LHCN-M2 (cell line): ENCODE measurements around the gene NEDD4. TPM values are rescaled to one million over a fixed set of nuclear protein-coding genes. Genes with fewer than 3 reads are reported as not detected.
"Not testable (repeated sequence)": the region's sequence is repeated elsewhere in the genome, so short reads cannot be mapped to it uniquely, and the experiment has no call there.

Experiments
- DNase-seq: peaks from one replicate; pipeline ENCODE4 v3.0.0-alpha.2; 2012; ENCODE audit warnings: low read depth
- total RNA-seq: library from RNA; depleted of rRNA; stranded (reverse); fragments of >200 nt; gene quantifications from 2 replicates; pipeline ENCODE4 v1.2.3, GENCODE V29; 2014

The NEDD4 gene
- total RNA-seq, 1 experiment from 2014 or later, result 80.0 TPM

DNA sequence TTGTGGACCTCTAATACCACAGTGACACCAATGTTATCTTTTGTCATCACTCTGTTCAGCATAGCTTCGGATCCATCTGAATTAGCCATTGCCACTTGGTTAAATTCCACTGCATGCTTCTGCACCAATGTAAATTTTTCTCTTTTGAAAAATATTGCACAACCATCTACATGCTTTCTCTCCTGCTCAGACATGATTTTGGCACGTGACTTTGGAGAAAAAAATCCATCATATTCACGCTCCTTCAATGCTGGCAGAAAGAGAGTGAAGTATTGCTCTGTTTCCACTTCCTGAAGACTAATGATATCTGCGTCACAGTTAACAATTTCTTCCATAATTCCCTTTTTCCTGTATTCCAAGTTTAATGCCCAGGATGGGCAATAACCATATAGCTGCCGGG is 13.0 kb upstream of the NEDD4 start:
- not testable (repeated sequence) for DNase-seq

DNA sequence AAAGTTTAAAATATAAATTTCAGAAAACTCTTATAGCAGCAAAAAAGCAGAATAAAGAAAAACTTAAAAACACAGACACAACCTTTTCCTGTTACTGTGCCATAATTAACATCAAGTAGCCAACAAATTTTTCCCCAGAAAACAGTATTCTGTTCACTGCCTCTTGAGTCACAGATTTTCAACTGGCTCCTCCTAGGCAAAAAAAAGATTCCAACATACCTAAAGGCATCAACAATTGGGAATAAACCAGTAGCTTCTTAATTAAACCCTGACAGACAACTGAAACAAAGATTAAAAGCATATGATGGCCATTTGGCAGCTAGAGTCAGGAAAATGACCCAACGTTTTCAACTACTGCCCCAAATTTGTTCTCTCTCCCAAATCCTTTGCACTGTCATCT is 10.9 kb upstream of the NEDD4 start:
- DNase-seq, result not testable (repeated sequence)

DNA sequence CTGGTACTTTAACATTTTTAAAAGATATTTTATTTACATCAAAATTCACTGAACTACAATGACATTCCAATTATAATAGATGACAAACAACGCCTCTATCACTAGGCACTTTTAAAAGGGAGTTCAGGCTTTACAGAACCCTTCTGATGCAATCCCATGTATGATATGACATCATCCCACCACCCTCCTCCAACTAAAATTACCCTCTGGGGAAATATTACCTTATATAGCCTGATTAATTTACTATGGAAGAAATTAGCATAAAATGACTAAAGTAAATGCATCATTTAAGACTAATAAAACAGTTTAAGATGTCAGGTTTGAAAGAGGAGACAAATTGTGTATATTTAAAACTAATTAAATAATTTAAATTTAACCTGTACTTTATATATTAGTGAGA is 10.4 kb upstream of the NEDD4 start:
- DNase-seq, result not testable (repeated sequence)

DNA sequence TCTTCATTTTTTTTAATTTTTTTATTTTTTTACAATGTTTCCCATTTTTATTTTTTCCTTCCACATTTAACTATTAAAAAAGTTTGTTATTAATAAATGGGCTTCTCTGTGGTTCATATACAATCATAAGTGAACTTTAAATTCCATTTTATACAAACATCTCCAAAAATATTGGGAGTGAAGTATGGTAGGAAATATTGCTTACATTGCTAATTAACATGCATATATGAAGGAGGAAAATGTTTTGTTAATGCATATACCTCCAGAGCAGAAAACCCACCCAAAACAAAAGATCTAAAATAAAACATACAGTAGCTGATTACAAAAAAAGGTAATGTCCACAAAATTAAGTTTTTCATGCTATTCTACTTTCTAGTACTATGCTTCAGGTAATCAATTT is 9.9 kb upstream of the NEDD4 start:
- not testable (repeated sequence) for DNase-seq

DNA sequence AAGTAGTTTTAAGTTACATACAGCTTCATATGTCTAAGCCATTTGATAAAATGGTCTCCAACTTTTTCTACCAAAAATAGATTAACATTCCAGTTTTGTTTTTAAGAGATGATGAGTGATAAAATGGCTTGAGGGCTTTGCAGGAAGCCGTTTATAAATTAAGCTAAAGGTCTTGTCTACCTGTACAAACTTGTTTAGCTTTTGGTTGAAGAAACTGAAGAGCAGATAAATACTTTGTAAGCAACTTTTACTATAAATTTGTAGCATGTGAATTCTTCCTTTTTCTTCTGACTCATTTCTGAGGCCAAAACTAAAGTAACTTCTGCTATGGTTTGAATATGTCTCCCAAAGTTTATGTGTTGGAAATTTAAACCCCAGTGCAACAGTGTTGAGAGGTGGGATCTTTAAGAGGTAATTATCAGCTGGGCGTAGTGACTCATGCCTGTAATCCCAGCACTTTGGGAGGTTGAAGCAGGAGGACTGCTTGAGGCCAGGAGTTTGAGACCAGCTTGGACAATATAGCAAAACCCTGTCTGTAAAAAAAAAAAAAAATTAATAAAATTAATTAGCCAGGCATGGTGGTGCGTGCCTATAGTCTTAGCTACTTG is 8.2 kb upstream of the NEDD4 start:
- no peak for DNase-seq

DNA sequence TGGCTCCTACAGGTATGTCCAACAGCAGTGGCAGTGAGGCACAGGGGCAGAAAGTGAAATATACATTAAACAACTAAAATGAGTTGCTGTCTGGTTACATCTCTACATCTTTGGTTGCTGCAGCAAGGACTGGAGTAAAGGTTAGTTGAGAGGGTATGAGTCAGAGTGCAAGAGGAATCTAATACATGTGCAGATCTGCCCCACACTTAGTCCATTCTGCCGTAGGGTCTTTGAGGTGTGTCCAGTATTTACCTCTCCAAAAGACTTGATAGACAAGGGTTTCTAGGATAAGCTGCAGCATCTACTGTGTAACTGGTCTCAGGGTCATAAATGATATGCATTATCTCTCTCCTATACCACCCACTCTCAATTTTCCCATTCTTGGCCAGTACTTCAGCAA is 6.2 kb upstream of the NEDD4 start:
- DNase-seq, result no peak

DNA sequence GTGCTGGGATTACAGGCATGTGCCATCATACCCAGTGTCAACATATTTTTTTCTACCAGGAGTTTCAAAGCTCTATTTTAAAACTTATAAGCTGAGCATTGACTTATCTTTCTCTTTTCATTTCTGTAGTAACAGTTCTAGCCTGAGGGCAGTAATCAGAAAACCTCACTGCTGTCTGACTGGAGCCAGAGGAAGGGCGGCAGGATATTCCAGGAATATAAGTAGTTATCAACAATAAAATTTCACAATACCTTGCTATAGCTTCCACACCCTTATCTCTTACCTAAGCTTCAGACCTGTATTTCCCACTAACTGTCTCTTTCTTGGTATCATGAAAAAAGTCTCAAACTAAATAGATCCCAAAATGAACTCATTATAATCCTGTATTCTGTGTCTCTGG is 5.1 kb upstream of the NEDD4 start:
- no peak for DNase-seq

DNA sequence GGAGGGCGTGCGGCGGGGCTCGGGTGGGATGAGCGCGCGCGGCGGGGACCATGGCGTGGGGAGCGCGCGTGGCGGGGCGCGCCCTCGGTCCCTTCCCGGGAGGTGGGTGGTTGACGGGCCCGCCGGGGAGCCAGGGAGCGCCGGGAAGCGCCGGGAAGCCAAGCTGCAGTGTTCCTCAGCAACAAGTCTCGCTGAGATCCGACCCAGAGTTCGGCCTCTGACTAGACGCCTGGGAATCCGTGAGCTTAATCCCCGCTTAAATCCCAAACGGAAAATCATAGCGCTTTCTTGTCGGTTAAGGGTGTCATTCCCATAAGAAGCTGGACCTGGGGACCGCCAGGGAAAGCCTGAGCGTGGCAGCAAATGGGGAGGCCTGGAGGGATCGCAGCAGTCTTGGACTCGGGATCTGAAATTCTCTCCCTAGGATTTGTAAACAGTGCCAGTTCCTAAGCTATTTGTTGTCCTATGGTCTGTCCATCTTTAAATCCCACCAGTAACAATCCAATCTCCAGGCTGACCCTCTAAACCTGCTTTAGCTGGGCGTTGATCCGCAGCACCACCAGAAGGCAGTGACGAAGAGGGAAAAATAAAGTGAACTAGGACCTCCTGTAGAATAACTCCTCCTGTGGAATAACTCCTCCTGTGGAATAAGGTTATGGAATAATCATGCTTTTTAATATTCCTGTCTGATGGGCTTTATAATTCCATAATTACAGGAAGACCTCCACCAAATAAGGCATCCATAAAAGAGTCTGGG is 570 bp upstream of the NEDD4 start:
- peak; percentile 71 for DNase-seq

DNA sequence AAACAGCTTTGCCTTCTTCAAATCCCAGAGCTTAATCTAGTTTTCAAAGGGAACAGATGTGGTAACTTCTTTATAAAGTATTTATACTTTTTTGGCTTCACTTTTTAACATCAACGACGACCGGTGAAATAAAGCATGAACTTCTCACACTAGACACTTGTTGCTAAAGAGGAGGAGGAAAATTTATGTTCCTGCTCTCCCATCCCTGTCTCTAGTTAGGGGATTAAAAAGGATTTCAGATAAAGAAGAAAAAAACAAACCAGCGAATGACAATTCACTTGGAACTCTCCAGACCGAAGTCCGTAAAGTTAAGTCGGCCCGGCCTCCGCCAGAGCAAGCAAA is 672 bp downstream of the NEDD4 start:
- DNase-seq, result no peak

DNA sequence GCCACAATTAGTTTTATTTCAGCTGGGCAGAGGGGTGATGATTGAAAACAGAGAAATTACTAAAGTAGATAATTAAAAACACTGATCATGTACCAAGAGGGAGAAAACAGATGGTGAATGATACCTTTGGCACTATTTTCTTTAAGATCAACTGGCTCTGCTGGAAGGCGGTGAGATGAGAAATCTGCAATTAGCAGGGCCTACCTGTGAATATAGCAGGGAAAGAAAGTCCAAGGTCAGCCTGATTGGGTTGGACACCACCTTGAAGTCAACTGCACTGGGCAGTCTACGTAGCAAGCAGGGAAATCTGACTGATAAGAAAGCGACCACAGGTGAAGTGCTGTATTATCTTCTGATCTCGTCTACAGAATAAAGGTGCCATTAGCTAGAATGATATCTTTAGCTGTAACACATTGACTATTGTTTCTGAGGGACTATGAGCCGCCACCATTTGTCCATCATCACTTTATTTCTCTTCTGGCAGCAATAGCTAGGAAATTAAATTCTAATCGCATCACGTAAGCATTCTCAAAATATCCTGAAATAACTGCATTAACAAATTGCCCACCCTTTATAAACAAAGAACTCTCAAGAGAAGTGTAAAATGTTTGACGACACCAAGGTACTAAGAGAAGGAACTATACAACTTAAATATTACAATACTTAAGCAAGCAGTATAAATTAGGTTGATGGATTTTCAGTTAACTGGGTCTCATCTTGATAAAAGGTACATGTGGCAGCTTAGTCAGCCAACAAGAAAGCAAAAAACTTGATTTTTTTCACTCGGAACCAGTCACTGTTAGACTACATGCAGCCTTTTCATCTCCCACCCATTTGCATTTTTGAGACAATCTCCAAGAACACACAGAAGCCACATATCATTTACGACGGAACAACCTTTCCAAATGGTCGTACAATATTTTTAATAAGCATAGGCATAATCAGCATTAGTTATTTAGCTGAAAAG is 1.3 kb downstream of the NEDD4 start:
- no peak for DNase-seq

DNA sequence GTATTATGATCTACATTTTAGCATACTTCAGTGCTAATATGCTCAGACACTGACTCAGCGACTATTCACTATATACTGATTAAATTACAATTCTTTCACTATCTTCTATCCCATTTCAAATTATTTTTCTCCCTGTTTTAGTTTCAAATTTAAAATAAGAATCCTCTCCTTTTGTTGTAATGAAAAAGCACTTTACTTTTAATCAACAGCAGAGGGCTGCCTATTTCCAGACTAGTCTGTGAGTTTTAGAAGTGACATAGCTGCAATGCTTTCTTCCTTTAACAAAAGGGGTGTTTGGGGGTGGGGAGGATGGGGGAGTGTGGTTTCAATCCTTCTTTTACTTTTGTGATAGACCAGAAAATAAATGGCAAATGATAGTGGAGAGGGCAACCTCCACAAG is 2.4 kb downstream of the NEDD4 start:
- no peak for DNase-seq

DNA sequence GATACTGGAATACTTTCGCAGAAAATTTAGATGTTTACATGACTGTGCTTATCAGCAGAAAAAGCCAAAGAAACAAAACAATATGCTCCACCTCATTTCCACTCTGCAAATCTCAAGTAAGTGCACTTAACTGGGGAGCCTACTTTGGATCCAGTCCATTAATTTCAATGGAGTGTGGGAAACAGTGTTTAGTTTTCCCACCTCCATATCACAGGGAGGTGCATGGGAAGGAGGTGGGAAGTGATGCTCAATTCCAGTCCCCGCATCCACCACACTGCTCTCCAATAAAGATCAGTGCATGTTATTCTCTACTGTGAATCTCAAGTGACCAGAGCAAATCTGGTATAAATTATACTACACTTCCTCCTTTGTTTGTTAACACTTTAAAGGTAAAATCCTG is 2.9 kb downstream of the NEDD4 start:
- DNase-seq, result no peak

DNA sequence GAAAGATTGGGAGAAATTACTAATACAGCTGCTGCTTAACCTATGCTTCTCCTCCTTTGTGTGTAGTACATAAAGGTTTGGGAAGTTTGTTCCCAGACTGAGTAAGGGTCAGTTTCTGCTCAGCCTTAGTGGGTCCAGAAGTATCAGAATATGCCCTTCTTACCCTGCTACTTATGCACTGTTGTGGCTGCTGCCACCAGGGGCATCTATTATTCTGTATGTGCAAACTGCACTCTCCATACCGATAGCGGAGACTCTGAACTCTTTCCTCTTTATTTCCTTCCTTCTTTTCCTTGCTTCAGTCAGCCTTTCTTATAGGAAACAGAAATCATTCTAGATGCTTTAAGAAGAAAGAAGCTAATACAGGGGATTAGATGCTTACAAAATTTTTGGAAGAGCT is 4.0 kb downstream of the NEDD4 start:
- DNase-seq, result no peak

DNA sequence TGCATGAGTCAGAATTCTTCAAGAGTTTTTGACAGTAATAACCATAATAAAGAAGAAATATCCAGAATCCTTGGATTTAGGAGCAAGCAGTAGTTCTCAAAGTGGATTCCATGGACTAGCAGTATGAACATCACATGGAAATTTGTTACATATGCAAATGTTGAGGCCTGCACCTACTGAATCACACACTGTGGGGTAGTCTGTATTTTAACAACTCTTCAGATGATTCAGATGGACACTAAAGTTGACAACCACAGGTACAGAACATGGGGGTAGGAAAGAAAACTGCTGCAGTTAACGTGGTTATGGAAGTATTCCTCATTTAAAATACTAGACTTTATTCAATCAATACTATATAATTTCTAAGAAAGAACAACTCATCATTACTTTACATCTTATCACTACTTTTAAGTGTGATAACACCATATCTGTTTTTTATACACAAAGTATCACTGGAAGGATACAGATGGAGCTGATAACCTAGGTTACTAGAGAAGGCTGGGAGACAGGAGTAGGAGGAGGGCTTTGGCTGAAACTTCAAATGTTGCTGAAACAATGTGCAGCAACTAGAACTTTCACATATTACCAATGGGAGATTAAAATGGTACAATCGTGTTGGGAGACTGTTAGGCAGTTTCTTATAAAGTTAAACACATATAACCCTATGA is 11.7 kb downstream of the NEDD4 start:
- DNase-seq, result no peak

DNA sequence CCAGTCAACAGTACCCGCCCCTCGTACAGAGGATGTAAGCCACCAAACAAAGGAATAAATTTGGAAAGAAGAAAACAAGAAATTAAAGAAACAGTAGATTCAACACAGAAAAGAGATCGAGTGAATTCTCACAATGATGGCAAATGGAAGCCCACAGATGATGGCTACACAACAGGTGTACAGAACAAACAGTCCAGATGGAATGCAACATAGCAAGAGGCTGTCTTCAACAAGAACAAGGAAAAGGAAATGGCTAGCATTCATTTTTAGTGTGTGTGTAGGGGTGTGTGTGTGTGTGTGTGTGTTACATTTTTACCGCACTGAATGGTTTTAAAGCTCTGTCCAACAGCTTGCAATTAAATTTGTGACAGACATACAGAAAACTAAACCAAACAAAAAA is 12.9 kb downstream of the NEDD4 start:
- peak; percentile 81 for DNase-seq

DNA sequence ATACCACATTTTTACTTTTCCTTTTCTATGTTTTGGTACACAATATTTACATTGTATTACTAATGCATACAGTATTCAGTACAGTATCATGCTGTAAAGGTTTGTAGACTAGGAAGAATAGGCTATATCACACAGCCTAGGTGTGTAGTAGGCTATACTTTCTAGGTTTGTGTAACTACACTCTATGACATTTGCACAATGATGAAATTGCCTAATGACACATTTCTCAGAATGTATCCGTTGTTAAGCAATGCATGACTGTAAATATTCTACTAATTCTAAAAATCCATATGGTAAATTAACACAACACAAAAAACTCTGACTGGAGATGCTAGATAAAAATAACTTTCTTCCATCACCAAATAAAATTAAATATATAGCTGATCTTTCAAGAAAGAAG is 16.2 kb downstream of the NEDD4 start:
- DNase-seq, result no peak

DNA sequence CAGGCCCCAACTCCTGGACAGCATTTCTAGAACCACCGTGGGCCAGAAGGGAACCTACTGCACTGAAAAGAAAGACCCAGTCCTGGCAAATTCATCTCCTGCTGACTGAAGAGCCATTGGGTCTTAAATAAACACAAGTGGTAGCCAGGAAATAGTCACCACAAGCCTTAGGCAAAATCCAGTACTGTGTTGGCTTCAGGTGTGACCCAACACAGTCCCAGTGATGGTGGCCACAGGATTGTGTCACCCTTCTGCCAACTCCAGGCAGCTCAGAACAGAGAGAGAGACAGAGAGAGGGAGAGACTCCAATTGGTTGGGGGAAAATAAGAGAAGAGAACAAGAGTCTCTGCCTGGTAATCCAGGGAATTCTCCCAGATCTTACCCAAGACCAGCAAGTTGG is 23.1 kb downstream of the NEDD4 start:
- no peak for DNase-seq

DNA sequence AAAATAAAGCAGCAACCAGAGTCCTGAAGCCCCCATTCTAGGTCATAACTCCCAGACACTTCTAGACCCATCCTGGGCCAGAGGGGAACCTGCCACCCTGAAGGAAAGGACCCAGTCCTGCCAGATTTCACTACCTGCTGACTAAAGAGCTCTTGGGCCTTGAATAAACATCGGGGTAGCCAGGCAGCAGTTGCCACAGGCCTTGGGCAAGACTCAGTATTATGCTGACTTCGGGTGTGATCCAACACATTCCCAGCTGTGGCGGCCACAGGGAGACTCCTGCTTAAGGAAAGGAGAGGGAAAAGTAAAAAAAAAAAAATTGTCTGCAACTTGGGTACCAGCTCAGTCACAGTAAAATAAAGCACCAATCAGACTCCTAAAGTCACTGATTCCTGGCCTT is 23.8 kb downstream of the NEDD4 start:
- DNase-seq, result peak; percentile 40

DNA sequence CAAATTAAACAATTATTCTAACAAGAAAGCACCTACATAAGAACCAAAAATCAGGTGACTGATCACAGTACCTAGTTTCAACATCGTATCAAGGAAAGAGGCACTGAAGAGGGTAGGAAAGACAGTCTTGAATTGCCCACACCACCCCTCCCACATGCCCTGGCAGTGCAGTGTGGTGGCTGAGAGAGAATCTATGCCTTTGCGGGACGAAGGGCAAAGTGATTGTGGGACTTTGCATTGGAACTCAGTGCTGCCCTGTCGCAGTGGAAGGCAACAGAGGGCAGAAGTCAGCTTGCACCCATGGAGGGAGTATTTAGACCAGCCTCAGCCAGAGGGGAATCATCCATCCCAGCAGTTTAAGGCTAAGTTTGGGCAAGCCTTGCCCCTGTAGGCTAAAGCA is 24.5 kb downstream of the NEDD4 start:
- no peak for DNase-seq

DNA sequence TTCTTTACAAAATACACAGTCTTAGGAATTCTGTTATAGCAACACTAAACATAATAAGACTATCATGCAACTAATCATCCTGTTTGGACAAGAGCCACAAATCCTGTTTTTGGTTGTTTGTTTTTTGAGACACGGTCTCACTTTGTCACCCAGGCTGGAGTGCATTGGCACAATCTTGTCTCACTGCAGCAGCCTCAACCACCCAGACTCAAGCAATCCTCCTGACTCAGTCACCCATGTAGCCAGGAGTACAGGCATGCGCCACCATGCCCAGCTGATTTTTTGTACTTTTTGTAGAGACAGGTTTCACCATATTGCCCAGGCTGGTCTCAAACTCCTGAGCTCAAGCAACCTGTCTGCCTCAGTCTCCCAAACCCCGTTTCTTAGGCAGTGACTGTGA is 28.3 kb downstream of the NEDD4 start:
- no peak for DNase-seq

DNA sequence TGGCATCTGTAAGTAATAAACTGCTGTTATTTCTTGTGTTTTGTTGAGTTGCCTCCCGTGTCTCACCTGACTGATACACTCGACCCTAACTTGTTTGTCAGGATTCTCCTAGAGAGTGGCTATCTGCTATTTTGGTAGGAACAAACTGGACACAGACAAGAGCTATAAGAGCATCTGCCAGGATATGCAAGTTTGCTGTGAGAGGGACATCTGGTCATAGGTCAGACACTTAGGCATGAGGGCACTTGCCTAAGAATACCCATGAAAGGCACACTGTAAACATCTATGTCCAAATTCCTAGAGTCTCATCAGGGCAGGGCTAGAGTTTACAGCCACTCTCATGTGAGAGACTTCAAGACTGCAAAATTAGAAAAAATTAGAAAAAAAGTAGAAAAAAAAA is 32.5 kb downstream of the NEDD4 start:
- DNase-seq, result no peak
